GM18858 (cell line): ENCODE measurements around the gene BLOC1S1.

Experiments
- ATAC-seq: cut with Tn5 transposase; IDR thresholded peaks from one replicate; pipeline ENCODE4 v1.9.1; 2021; ENCODE audit not compliant: unreplicated experiment

BLOC1S1 gene

GRCh38 chr12:55726971-55727370 lies 11.1 kb downstream of the BLOC1S1 start:
- no peak for ATAC-seq

- no peak for ATAC-seq
Measured at GRCh38 chr12:55727643-55728185, 11.9 kb downstream of the BLOC1S1 start.

GRCh38 chr12:55728186-55728938 lies 12.5 kb downstream of the BLOC1S1 start:
- peak; percentile 12 for ATAC-seq

- peak; percentile 54 for ATAC-seq
Measured at GRCh38 chr12:55728939-55729818, 13.3 kb downstream of the BLOC1S1 start, which contains the start of gene CD63. TSS of gene CD63 (minus strand) at chr12:55729009. CDS start at chr12:55728341, 668 bp downstream.

GRCh38 chr12:55729819-55730818 lies 14.3 kb downstream of the BLOC1S1 start:
- ATAC-seq: peak; percentile 36

GRCh38 chr12:55732288-55732687 lies 16.4 kb downstream of the BLOC1S1 start:
- ATAC-seq: no peak

- ATAC-seq: no peak
Measured at GRCh38 chr12:55733021-55733555, 17.2 kb downstream of the BLOC1S1 start.

GRCh38 chr12:55733858-55734257 lies 18.0 kb downstream of the BLOC1S1 start:
- ATAC-seq: no peak

- ATAC-seq: no peak
Measured at GRCh38 chr12:55734595-55734994, 18.7 kb downstream of the BLOC1S1 start.

- no peak for ATAC-seq
Measured at GRCh38 chr12:55736076-55736475, 20.2 kb downstream of the BLOC1S1 start.

GRCh38 chr12:55736780-55737580 lies 21.1 kb downstream of the BLOC1S1 start:
- ATAC-seq: no peak

GRCh38 chr12:55737581-55738122 lies 21.8 kb downstream of the BLOC1S1 start:
- ATAC-seq: no peak

GRCh38 chr12:55738123-55739024 lies 22.5 kb downstream of the BLOC1S1 start:
- ATAC-seq: peak; percentile 77

GRCh38 chr12:55739025-55739378 lies 23.2 kb downstream of the BLOC1S1 start:
- ATAC-seq: no peak

- no peak for ATAC-seq
Measured at GRCh38 chr12:55741931-55742680, 26.3 kb downstream of the BLOC1S1 start.

GRCh38 chr12:55742719-55743405 lies 27.0 kb downstream of the BLOC1S1 start, which contains the start of gene GDF11:
TSS of gene GDF11 (plus strand) at chr12:55743122. CDS start at chr12:55743317, 195 bp downstream.
- ATAC-seq: no peak
